GM21423 (cell line): ENCODE results near the gene TOR3A.
A peak's percentile ranks its signal among the peaks of the same experiment; 100 is the strongest.
"Not testable (repeated sequence)": the region's sequence is repeated elsewhere in the genome, so short reads cannot be mapped to it uniquely, and the experiment has no call there.

Source experiments
- ATAC-seq: cut with Tn5 transposase; IDR thresholded peaks from one replicate; pipeline ENCODE4 v1.9.1; 2021; ENCODE audit warnings: mild to moderate bottlenecking, moderate library complexity; ENCODE audit not compliant: unreplicated experiment

Gene TOR3A, protein sequence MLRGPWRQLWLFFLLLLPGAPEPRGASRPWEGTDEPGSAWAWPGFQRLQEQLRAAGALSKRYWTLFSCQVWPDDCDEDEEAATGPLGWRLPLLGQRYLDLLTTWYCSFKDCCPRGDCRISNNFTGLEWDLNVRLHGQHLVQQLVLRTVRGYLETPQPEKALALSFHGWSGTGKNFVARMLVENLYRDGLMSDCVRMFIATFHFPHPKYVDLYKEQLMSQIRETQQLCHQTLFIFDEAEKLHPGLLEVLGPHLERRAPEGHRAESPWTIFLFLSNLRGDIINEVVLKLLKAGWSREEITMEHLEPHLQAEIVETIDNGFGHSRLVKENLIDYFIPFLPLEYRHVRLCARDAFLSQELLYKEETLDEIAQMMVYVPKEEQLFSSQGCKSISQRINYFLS

DNA sequence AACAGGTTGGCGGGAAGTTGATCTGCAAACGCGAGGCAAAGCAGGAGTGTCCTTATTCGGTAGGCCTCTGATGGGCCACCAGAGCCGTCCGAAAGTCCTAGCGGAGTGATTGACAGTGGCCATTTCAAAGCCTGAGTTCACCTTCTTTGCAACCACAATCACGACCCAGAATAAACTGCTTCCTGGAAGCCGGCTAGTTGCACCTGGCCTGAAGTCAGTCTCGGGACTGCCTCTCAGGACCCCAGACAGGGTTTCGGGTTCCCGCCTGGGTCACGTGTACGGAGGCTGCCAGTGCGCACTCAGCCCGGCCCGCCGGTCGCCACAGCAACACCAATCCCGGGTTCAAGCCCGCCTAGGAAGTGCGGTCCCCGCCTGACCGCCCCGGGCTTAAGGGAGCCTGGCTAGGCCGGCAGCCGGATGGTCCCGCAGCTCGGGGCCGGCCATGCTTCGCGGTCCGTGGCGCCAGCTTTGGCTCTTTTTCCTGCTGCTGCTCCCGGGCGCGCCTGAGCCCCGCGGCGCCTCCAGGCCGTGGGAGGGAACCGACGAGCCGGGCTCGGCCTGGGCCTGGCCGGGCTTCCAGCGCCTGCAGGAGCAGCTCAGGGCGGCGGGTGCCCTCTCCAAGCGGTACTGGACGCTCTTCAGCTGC lies at the start of gene TOR3A:
TSS of gene TOR3A (plus strand) at position 384 of the 646 bp plus-strand sequence. CDS start at position 443, 59 bp downstream.
- ATAC-seq = peak; percentile 90

DNA sequence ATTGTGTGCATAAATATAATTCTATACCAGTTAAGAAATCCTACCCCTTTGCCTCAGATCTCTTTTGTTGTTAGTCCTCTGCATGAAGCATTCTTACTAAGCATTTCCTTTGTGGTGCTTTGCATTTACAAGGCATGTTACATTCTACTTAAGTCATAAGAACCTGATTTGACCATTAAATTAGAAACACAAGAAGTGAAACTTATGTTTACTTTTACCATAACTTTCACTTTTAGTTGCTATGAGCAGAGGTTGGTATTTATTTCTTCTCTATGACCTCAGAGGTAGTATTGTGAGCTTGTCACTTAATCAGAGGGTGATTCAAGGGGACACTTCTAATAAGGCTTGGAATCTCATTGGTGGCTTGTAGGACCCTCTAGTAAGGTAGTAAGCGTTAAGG lies 47.1 kb upstream of the TOR3A start:
- peak; percentile 80 for ATAC-seq

DNA sequence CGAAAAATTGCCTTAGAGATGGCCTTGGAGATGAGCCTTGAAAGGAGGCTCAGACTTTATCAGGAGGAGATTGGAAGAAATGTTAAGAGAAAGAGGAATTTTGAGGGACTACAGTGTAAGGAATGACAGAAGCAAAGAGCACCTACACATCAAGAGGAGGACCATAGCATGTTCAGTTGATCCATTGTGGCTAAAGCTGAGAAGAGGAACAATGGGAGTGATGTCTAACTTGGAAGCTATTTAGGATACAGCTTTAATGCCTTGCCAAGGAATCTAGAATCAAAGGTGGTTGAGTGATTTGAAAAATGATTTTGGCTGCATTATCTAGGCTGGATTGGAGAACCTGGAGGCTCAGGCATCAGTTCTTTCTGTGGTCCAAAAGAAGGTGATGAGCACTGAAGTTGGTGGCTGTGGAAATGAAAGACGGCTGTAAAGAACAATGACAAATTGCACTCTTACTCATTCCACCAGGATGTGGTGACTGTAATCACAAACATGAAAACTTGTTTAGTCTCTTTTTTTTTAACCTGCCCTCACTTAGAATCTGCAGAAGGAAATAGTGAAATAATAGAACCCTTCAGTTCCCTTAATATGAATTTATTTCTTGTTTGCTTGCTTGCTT lies 44.9 kb upstream of the TOR3A start:
- peak; percentile 50 for ATAC-seq

DNA sequence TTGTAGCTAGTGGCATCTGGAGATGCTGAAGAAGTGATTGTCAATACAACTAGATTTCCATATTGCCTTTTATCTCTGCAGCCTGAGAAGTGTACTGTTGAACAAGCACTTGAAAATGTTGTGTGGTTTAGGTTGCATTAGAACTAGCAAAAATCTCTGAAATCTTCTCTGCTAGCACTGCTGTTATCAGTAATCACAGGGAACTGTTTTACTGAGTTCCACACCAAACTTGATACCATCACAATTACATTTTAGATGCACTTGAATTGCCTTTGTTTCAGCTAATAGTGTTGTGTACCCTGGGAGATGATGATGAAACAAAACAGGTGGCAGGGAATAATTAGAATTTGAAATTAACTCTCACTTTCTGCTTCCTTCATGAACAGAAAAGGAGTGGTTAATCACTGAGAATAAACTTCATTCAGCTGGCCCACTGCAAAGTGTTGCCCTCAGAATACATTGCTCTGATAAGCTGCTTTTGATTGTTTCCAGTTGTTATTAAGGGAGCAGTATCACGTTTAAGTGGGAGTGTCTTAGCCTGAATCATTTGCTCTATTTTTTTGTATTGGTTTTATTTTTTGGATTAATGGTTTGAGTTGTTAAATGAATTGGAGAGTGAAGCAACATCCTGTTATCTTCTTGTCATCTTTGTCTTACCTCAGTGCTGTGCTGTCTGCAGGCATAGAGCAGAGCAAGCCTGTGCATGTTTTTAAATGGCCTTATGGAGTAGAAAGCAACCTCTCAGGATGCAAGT lies 43.2 kb upstream of the TOR3A start:
- ATAC-seq = no peak

DNA sequence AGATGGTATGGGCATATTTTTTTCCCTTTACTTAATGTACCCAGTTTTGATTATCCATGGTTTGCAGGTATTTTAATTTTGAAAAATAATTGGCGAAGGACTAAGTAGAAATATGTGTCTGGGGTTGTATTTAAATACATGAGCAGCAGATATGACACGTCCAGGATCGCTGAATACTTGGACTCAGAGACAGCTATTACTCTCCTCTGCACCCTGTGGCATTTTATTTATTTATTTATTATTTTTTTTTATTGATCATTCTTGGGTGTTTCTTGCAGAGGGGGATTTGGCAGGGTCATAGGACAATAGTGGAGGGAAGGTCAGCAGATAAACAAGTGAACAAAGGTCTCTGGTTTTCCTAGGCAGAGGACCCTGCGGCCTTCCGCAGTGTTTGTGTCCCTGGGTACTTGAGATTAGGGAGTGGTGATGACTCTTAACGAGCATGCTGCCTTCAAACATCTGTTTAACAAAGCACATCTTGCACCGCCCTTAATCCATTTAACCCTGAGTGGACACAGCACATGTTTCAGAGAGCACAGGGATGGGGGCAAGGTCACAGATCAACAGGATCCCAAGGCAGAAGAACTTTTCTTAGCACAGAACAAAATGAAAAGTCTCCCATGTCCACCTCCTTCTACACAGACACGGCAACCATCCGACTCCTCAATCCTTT lies 42.2 kb upstream of the TOR3A start:
- ATAC-seq = not testable (repeated sequence)

DNA sequence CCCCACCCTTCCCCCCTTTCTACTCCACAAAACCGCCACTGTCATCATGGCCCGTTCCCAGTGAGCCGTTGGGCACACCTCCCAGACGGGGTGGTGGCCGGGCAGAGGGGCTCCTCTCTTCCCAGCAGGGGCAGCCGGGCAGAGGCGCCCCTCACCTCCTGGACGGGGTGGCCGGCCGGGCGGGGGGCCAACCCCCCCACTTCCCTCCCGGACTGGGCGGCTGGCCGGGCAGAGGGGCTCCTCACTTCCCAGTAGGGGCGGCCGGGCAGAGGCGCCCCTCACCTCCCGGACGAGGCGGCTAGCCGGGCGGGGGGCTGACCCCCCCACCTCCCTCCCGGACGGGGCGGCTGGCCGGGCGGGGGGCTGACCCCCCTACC lies 41.7 kb upstream of the TOR3A start:
- ATAC-seq = not testable (repeated sequence)

DNA sequence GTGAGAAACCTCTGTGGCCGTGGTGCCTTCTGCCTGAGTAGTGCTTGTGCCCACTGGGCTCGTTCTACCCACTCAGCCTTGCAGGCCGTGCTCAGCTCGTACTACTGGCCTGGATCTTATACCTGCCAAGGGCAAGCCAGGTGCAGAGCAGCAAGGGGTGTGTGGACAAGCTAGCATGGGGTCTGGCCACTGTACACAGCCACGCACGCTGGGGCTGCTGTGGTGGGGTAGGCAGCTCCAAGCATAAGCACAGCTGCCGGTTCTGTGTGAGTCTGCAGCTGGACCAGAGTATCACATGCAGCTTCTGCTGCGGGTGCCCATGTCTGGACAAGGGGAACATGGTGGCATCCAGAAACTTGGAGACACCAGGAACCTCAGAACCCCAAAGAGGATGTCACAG lies 39.8 kb upstream of the TOR3A start:
- no peak for ATAC-seq

DNA sequence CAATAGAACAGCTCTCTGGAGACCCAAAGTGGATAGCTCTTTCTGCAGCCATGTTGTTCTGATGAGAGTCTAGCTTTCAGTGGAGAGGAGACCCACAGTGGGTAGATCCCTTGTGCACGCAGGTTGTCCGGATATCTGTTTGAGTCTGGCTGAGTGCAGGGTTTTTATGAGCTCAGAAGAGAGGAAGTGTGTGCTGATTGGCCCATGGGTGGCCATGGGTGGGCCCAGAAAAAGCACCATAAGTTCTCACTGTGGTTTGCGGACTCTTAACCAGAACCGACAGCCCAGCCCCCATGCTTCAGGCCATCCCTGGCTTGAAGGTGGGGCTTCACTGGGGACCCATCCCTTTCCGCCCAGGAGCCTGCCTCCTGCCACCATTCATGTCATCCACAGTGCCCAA lies 39.2 kb upstream of the TOR3A start:
- no peak for ATAC-seq

DNA sequence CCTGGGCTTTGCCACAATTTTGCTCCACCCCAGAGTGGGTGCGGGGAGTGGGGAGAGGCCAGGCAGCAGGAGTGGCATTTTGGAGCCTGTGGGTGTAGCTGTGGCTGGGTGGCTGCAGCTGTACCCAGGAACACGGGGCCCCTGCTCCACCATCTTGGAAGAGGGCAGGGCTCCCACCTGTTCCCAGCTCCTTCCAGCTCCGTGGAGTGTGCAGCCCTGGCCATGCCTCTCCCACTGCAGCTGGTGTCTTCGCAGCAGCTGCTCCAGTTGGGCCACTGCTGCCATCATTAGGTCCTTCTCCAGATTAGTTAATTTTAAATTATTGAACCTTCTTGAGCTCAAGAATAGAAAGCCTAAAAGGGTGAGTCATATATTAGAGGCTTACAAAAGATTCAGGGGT lies 38.6 kb upstream of the TOR3A start:
- no peak for ATAC-seq

DNA sequence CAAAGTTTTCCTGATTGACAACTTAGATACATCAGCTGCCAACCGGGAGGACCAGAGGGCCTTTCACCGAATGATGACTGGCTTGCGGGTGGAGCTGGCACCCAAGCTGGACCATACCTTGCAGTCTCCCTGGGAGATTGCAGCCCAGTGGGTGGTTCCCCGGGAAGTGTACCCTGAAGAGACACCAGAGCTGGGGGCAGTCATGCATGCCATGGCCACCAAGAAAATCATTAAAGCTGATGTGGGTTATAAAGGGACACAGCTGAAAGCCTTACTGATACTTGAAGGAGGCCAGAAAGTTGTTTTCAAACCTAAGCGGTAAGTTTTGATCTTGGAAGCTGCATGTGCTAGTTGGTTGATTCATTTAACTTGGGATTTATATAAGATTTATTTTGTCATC lies 38.0 kb upstream of the TOR3A start:
- no peak for ATAC-seq

DNA sequence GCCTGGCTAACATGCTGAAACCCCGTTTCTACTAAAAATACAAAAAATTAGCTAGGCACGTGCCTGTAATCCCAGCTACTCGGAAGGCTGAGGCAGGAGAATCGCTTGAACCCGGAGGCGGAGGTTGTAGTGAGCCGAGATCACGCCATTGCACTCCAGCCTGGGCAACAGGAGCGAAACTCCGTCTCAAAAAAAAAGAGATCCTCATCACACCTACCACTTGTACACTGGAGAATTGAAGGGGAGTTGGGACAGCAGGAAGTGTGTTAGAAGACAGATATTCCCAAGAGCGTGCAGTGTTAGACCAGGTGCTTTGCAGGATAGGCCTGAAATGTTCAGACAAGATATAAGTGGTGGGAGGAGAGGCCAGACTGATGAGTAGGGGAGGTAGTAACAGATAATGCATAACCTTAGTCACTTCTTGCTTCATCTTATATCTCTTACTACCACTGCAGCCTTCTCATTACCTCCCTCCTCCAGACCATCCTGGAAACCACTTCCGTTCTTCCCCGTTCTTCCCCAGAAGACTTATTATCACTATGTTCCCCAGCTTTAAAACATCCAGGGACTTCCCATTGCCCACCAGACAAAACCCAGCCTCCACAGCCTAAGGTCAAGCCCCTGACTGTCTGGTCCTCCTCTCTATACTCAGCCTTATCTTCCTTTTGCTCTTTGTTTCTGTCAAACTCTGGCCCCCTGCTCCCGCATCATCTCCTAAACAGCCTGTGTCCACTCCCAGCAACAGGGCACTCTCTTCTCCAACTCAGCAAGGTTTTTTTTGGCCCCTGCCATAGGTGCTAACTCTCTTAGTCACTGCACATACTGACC lies 34.8 kb upstream of the TOR3A start:
- ATAC-seq = no peak

DNA sequence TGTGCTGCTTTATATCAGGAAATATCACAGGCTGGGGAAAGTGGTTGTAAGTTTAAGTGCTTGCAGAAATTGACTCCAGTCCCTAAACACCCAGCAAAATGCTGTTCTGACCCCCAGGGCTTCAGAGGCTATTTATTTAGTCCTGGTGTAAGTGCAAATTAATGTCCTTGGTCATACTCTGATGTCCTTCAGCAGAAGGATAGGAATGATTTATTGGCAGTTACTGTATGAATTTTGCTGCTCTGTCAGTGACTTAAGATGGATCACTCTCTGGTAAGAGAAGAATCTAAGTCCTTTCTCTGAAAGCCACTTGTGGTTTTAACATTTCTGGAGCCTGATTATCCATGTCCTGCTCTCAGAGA lies 34.3 kb upstream of the TOR3A start:
- no peak for ATAC-seq

DNA sequence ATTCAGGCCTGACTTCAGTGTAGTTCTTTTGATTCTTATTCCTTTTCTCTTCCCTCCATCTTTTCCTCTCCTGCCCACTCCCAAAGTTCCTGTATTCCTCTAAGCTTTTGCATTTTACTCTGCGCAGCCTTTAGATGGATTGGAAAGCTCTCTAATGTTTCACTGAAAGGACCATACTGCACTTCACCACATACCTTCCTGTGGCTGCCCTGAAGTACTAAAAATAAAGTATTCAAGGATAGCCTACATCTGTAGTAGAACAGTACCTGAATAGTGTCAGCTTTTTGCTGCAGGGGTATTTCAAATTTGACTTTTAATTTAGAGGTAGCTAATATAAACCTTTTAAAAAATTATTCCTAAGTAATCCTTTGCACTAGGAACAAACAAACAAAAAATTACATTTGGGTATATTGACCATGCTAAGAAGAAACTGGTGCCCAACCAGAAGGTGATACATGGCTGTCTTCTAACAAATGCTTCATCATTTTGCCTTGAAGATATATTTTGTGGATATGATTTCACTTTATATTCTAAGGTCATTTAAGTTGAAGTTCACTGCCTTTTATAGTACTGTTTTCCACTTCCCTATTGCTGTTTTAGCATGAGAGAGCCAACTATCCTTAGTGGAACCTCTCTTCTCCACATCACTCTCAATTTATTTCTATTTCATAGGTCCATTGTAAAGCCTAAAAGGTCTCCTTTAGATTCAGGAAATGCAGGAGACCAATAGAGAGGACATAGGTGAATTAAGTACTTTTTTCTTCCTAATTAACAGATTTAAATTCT lies 33.3 kb upstream of the TOR3A start:
- ATAC-seq = no peak

DNA sequence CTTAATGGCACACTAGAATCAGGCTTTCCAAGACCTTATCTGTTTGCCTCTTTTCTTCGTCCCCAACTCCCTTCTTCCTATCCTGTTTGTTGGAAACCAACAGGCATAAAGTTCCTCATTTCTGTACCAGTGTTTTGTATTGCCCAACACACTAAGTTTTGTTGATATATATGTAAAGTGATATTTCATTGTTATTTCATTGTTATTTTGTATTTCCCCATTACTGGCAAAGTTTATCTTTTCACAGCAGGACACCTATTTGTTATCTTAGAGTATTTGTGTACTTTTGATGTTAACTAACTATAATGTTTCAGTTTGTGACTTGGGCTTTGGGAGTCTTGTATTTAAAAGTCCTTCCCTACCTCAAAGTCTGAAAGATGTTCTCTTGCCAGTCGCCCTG lies 29.1 kb upstream of the TOR3A start:
- ATAC-seq = no peak

DNA sequence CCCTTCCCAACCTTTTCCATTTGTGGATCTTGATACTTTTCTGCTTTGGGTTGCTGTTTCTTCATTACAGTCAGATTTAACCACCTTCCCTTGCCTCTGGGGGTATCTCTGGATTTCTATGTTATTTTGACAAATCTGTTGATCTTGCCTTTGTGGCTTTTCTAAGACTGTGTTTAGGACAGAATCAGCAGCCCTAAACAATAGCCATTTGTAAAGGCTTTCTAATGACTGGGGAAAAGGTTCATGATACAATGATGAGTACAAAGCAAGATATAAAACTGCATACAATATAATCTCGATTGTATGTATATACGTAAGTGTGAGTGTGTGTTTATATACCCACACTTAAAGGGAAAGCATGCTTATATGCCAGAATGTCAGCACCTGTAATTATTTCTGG lies 28.4 kb upstream of the TOR3A start:
- ATAC-seq = no peak

DNA sequence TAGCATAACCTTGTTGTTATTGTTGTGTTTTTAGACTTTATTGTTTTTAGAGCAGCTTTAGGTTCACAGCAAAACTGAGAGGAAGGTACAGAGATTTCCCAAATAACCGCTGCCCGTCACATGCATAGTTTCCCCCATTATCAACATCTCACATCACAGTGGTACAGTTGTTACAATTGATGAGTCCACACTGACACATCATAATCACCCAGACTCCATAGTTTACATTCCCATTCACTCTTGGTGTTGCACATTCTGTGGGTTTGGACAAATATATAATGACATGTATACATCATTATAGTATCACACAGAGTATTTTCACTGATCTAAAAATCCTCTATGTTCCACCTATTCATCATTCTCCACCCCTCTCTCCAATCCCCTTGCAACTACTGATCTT lies 25.9 kb upstream of the TOR3A start:
- no peak for ATAC-seq

DNA sequence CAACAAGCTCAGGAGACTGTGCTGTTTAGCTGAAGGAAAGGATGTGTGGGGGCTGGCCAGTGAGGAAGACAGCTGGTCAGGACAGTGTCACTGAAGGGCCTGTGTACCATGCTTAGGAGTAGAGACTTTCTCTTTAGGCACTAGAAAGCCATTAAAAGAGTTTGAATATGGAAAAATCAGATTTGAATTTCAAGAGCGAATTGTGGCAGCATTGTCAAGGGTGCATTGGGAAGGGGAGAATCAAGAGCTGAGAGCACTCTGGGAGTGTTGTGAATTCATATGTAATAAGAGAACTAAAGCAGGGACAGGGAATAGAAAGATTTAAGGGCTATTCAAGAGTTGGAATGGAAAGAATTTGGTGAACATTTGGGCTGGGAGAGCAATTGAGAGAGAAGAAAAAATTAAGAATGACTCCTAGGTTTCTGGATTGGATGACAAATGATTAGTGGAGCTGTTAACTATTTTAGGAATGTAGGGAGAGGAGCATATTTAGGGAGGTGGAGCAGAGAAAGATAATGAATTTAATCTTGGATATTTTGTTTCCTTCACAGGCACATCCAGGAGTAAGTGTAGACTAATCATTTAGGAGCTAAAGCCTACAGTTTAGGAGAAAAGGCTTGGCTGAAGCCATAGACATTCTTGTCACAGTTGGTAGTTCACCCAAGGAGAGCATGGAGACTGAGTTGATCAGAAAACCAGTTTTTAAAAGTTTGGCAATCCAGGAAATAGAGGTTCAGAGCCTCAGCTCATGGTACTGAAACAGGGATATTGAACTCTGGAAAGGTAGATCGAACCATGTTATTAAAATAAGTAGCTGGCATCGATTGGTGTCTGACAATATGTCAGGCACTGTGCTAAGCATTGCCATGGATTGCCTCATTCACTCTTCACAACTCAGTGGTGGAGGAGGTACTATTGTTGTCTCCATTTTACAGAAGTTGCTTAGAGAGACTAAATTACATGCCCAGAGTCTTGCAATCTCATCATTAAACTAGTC lies 23.1 kb upstream of the TOR3A start:
- ATAC-seq = no peak
